Measurements from ENCODE around the gene EN1. TPM values are rescaled to one million over a fixed set of nuclear protein-coding genes. Genes with fewer than 3 reads are reported as not detected.

EN1 gene
- total RNA-seq, 2 donors from 2014 or later, result 2.4 to 4.0 TPM

DNA sequence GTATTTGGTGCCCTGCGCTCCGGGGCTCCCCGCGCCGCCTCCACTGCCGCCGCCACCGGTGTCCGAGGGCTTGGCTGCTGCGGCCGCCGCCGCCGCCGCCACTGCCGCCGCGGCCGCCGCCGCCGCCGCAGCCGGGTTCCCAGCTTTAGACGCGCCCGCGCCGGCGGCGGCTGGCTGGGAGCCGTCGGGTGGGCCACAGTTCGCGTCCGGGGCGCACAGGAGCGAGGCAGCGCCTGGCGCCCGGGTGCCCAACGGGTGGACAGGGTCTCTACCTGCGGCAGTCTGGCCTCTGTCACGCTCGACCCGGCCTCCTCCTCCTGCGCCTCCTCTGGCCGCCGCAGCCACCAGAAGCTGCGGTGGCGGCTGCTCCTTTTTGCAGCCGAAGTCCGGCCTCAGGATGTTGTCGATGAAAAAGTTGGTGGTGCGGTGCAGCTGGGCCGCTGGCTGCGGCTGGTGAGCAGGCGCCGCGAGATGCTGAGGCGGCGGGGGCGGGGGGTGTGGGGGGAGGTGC is 951 bp downstream of the EN1 start:
- intact Hi-C loops (cut with DNase I), result loop anchor here in 1 of 2 donors (10.0 kb wide), 1 partner anchor 92 kb away; no protein-coding TSS in a partner anchor
- DNase-seq (ENCODE audit: low spot score), result no peak

GRCh38 chr2:118845522-118846441 is 1.7 kb downstream of the EN1 start:
- no peak for DNase-seq (ENCODE audit: low spot score)
- intact Hi-C loops (cut with DNase I), result loop anchor here in 1 of 2 donors (10.0 kb wide), 1 partner anchor 91 kb away; no protein-coding TSS in a partner anchor

DNA sequence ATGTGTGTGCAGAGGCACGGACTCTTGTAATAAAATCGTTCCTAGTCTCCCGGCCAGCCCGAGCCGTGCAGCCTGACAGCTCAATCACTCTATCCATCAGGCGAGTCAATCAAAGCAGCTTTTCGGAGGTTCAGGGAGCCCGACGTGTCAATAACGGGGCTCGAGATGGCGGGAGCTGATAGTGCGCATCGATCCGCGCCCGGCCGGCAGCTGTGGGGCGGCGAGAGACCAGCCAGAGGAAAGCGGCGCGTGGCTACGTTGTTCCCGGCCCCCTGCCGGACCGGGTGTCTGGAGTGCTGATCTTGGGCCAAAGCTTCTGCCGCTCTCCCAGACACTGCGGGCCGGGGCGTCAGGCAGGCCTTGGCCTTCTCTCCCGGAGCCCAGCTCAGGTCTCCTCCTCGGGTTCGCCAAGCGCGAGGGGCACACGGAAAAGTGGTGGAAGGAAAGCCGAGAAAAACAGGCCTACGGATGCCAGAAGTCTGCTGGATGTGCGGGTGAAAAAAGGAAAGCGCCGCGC is 2.4 kb downstream of the EN1 start:
- intact Hi-C loops (cut with DNase I), result loop anchor here in 1 of 2 donors (10.0 kb wide), 1 partner anchor 90 kb away; no protein-coding TSS in a partner anchor
- DNase-seq (ENCODE audit: low spot score), result no peak

- intact Hi-C loops (cut with DNase I), result loop anchor here in 1 of 2 donors (10.0 kb wide), 1 partner anchor 90 kb away; no protein-coding TSS in a partner anchor
- no peak for DNase-seq (ENCODE audit: low spot score)
These were observed 3.0 kb downstream of the EN1 start for GRCh38 chr2:118844261-118845004.

- intact Hi-C loops (cut with DNase I), result loop anchor here in 1 of 2 donors (10.0 kb wide), 1 partner anchor 89 kb away; no protein-coding TSS in a partner anchor
- DNase-seq (ENCODE audit: low spot score), result no peak
These were observed 3.8 kb downstream of the EN1 start for GRCh38 chr2:118843483-118844132.

DNA sequence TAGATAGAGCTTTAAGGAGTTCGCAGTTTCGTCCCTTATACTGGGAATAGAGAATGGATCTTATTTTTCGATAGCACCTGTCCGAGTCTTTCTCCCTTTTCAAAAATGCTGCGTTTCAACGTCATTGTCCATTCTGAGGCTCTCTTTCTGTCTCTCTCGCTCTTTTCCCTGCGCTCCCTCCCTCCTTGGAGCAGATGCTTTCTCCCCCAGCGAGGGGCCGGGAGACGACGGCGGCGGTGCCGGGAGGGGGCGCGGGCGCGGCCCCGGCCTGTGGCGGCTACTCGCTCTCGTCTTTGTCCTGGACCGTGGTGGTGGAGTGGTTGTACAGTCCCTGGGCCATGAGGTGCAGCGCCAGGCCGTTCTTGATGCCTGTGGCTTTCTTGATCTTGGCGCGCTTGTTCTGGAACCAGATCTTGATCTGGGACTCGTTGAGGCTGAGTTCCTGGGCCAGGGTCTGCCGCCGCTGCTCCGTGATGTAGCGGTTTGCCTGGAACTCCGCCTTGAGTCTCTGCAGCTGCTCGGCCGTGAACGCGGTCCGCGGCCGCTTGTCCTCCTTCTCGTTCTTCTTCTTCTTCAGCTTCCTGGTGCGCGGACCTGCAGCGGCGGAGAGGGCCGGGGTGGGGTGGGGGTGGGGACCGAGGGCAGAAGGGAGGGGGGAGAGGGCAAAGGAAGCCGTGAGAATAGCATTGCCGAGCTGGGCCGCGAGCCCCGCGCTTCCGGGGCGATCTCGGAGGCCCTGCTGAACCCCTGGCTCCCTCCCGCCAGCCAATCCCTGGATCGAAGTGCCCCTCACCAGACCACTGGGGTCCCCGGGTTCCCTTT is 4.6 kb downstream of the EN1 start:
- DNase-seq (ENCODE audit: low spot score), result no peak
- intact Hi-C loops (cut with DNase I), result loop anchor here in 1 of 2 donors (10.0 kb wide), 1 partner anchor 88 kb away; no protein-coding TSS in a partner anchor

GRCh38 chr2:118841828-118842461 is 5.5 kb downstream of the EN1 start:
- no peak for DNase-seq (ENCODE audit: low spot score)
- intact Hi-C loops (cut with DNase I), result loop anchor here in 1 of 2 donors (10.0 kb wide), 1 partner anchor 87 kb away; no protein-coding TSS in a partner anchor

- intact Hi-C loops (cut with DNase I), result loop anchor here in 1 of 2 donors (10.0 kb wide), 1 partner anchor 87 kb away; no protein-coding TSS in a partner anchor
- DNase-seq (ENCODE audit: low spot score), result no peak
These were observed 6.0 kb downstream of the EN1 start for GRCh38 chr2:118841450-118841827.

DNA sequence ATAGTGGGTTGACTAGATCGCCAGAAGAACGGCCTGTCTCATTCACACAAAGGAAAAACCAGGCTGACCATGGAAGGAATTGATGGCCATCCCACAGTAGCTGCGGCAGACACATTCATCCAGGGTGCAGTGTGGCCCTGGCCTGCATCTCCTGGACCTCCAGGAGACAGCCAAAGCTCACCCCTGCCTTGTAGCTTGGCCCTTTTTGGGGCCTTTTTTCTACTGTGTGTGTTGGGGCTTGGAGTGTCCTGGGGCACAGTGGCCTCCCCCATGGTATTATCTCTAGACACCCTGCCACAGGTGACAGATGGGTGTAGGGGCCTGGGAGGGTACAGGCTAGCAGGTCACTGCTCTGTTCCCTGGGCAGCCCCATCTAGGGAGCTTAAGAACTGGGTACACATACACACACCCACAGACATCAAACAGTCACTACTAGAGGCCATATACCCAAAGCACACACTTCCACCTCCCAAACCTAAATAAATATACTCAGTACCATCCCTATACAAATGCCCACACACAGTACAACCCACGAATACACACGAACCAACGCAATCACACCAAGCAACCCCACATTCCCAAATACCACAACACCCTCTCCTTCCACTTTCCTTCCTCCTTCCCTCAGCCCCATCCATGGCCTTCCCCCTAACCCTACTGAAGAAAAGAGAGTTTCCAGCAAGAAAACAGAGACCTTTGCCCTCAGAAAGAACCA is 8.6 kb downstream of the EN1 start:
- intact Hi-C loops (cut with DNase I), result no loop called here

GRCh38 chr2:118837621-118838020 is 9.8 kb downstream of the EN1 start:
- intact Hi-C loops (cut with DNase I), result no loop called here
- no peak for DNase-seq (ENCODE audit: low spot score)

More for the DNA sequence above, 8.6 kb downstream of the EN1 start:
- DNase-seq (ENCODE audit: low spot score), result no peak

- intact Hi-C loops (cut with DNase I), result no loop called here
- no peak for DNase-seq (ENCODE audit: low spot score)
These were observed 10.4 kb downstream of the EN1 start for GRCh38 chr2:118837067-118837466.

DNA sequence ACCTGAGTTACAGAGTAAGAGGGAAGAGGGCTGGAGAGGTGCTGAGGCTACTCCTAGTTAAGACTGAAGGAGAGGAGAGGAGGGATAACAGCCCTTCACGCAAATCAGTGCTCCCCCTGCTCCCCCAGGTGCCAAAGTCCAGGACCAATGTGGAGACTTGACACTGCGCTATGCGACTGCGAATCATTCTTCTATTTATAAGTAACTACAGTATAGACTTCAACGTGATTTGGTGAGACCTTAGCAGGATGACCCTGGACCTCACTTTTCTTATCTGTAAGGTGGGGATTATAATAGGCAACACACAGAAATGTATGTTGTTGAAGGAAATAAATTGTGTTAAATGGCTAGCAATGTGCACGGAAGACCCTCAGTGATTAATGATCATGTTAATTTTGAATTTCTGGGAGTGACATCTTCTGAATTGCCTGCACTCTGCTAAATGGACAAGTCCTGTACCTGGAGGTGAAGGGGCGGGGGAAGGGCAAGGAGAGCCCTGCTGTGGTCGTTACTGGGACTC is 11.0 kb downstream of the EN1 start:
- intact Hi-C loops (cut with DNase I), result no loop called here
- DNase-seq (ENCODE audit: low spot score), result peak; percentile 22

GRCh38 chr2:118835746-118836410 is 11.6 kb downstream of the EN1 start:
- DNase-seq (ENCODE audit: low spot score), result no peak
- intact Hi-C loops (cut with DNase I), result no loop called here

DNA sequence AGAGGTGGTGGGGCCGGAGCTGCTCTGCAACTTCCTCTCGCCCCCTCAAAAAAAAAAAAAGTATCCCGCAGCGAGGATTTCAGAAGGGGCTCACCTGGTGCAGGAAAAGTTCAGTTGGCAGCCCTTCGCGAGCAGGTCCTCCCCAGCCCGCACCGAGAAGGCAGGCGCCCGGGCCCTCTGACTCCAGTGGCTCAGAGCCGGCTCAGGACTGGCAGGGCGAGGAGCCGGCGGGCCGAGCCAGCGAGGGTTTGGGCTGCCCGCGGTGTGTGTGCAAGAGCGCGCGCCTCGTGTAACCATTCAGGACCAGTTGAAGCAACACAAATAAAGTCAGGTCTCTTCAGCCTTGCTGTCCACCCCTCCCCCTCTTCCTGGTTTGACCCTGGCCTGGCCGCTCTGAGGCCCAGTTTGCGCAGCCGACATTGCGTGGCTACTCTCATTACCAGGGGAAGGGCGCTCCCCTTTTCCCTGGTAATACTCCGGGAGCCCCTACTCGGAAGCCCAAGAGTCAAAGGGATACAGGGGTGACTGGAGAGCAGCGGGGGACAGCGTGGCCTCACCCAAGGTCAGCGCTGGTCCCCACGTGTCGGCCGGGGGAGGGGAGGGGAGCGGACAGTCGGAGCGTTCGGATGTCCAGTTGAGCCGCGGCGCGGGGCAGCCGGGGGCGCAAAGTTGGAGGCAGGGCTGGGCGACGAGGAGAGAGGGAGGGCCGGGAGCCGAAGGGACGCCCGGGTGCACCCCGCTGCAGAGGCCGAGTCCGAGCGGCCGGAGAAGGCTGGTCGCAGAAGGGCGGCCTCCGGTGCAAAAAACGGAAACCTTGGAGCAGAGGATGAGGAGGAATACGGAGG is 12.3 kb downstream of the EN1 start:
- intact Hi-C loops (cut with DNase I), result no loop called here
- DNase-seq (ENCODE audit: low spot score), result no peak

DNA sequence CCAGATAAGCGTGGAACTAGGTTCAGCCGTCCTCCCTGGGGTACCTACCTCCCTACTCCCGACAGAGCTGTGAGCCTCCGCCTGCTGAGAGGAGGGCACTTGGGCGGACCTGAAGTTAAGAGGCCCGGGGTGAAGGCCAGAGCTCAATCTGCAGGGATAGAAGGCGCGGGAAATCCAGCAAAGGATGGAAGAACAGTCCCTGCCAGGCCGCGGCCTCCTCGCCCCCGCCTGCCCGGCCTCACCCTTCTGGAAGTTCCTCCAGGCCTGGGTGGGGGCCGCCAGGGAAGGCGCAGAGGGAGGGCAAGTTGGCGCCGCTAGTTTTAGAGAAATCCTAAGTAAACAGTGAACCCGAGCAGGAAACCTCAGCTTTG is 13.0 kb downstream of the EN1 start:
- intact Hi-C loops (cut with DNase I), result no loop called here
- no peak for DNase-seq (ENCODE audit: low spot score)

All from posterior vena cava (tissue), 2 donors.